HepG2 (cell line): Measurements from ENCODE around the gene SCYL1. TPM values are rescaled to one million over a fixed set of nuclear protein-coding genes. Genes with fewer than 3 reads are reported as not detected.

Experiments
- CTCF ChIP-seq: sonication (generic); formaldehyde crosslinking; IDR thresholded peaks from 2 replicates; pipeline ENCODE4 v1.5.0; 2020; ENCODE audit warnings: mild to moderate bottlenecking, missing genetic modification reagents, moderate library complexity
- EP300 ChIP-seq, 3 experiments: sonication (generic) in 1 of 3; formaldehyde crosslinking in 1 of 3; IDR thresholded peaks; 2 replicates each; pipeline versions ENCODE4 v1.5.1 to v1.6.1; 2011 to 2020; ENCODE audit warnings: low read depth in 2 of 3, low read length in 2 of 3, borderline replicate concordance in 1 of 3, improper control_type of control experiment in 1 of 3, mild to moderate bottlenecking in 1 of 3, missing genetic modification reagents in 1 of 3, moderate library complexity in 1 of 3
- HNF4A ChIP-seq: sonication (generic); formaldehyde crosslinking; IDR thresholded peaks from 2 replicates; pipeline ENCODE4 v1.4.0; 2020; ENCODE audit warnings: missing genetic modification reagents
- KAT8 ChIP-seq: IDR thresholded peaks from 2 replicates; pipeline ENCODE4 v1.6.1; 2016; ENCODE audit warnings: missing genetic modification reagents, missing compliant biosample characterization
- MATR3 ChIP-seq: sonication (generic); formaldehyde crosslinking; IDR thresholded peaks from 2 replicates; pipeline ENCODE4 v1.4.0; 2020; ENCODE audit warnings: missing genetic modification reagents
- NCOR1 ChIP-seq: fragments of 200-600 bp; sonication (generic); IDR thresholded peaks from 2 replicates; pipeline ENCODE4 v1.7.0; 2017; ENCODE audit warnings: antibody characterized with exemption, low read length, borderline replicate concordance
- PHF20 ChIP-seq: sonication (generic); formaldehyde crosslinking; IDR thresholded peaks from 2 replicates; pipeline ENCODE4 v1.5.0; 2020; ENCODE audit warnings: mild to moderate bottlenecking, missing genetic modification reagents
- TBX2 ChIP-seq: sonication (generic); formaldehyde crosslinking; IDR thresholded peaks from 2 replicates; pipeline ENCODE4 v1.5.0; 2020; ENCODE audit warnings: missing genetic modification reagents, mild to moderate bottlenecking, borderline replicate concordance
- ZFY ChIP-seq: sonication (generic); formaldehyde crosslinking; IDR thresholded peaks from 2 replicates; pipeline ENCODE4 v1.4.0; 2020; ENCODE audit warnings: missing genetic modification reagents
- ZNF274 ChIP-seq: sonication (generic); formaldehyde crosslinking; IDR thresholded peaks from 2 replicates; pipeline ENCODE4 v1.5.1; 2020; ENCODE audit warnings: mild to moderate bottlenecking, missing genetic modification reagents
- ZNF318 ChIP-seq: sonication (generic); formaldehyde crosslinking; IDR thresholded peaks from 2 replicates; pipeline ENCODE4 v1.4.0; 2020; ENCODE audit warnings: mild to moderate bottlenecking, missing genetic modification reagents
- ZNF589 ChIP-seq: sonication (generic); formaldehyde crosslinking; conservative IDR thresholded peaks from 2 replicates; pipeline ENCODE4 v1.8.0; 2022; ENCODE audit warnings: mild to moderate bottlenecking, moderate library complexity, missing genetic modification reagents
- ZNF687 ChIP-seq: sonication (generic); formaldehyde crosslinking; IDR thresholded peaks from 2 replicates; pipeline ENCODE4 v1.5.1; 2020; ENCODE audit warnings: mild to moderate bottlenecking, missing genetic modification reagents, moderate library complexity
- ZNF777 ChIP-seq: sonication (generic); formaldehyde crosslinking; IDR thresholded peaks from 2 replicates; pipeline ENCODE4 v1.4.0; 2020; ENCODE audit warnings: missing genetic modification reagents
- polyA plus RNA-seq, 8 experiments: library from polyadenylated mRNA; depleted of rRNA in 3 of 8; stranded (reverse) in 7 of 8; unstranded in 1 of 8; fragments of >200 nt; fragmentation: Illumina TruSeq in 4 of 8; extraction: Trizol in 4 of 8; gene quantifications; 2 replicates each; pipeline versions ENCODE4 v1.2.1 to v1.2.3, GENCODE V29; 2011 to 2016; ENCODE audit warnings: low read depth in 4 of 8, missing spikeins in 1 of 8, mixed read lengths in 1 of 8; ENCODE audit not compliant: insufficient read depth in 1 of 8
- total RNA-seq, 5 experiments: library from RNA; depleted of rRNA; stranded (reverse); fragments of >200 nt; fragmentation: Illumina TruSeq; extraction: Trizol; gene quantifications; 2 replicates each; pipeline ENCODE4 v1.2.3, GENCODE V29; 2016; ENCODE audit warnings: low read depth in 1 of 5

The SCYL1 gene
- total and polyA plus RNA-seq, 2 of the 13 experiments (the other 11 are each of a cell fraction or from before 2014, with no cell fraction given), result 65.9 to 103 TPM

GRCh38 chr11:65546217-65546958 lies 21.5 kb downstream of the SCYL1 start (continued):
- TF ChIP-seq CTCF (CRISPR knock-in tag) (peak; percentile 9; the same call in 1 of the 2 replicates), ZNF687 (CRISPR knock-in tag) (peak; percentile 88), ZNF777 (peak; percentile 83), ZNF589 (CRISPR knock-in tag) (no peak), ZNF318 (CRISPR knock-in tag) (no peak), TBX2 (CRISPR knock-in tag) (peak; percentile 34; the same call in 1 of the 2 replicates), EP300 (IDR thresholded peaks at IDR 0.05; ENCODE audit: low read depth in 2 of 2, low read length in 2 of 2) (0 out of 4 replicates have a peak, but pooled peaks of 1 of the 2 experiments have one; percentile 17), EP300 (CRISPR knock-in tag; IDR thresholded peaks at IDR 0.05; ENCODE audit: borderline replicate concordance) (no peak), NCOR1 (peak; percentile 52), HNF4A (peak; percentile 85), ZNF274 (CRISPR knock-in tag) (no peak), PHF20 (CRISPR knock-in tag) (peak; percentile 59; the same call in 1 of the 2 replicates), KAT8 (CRISPR knock-in tag) (peak; percentile 54; the same call in 1 of the 2 replicates), ZFY (CRISPR knock-in tag) (peak; percentile 14; the same call in 1 of the 2 replicates), MATR3 (no peak)
